A549 (cell line): ENCODE measurements around the gene SLC16A6.

Experiments used
- BHLHE40 ChIP-seq: IDR thresholded peaks from 2 replicates; pipeline ENCODE4 v1.6.1; 2012; ENCODE audit warnings: low read depth, low read length, inconsistent platforms
- EP300 ChIP-seq, 2 experiments: fragments of >200 bp; sonication (Bioruptor Twin); formaldehyde crosslinking; IDR thresholded peaks; 2 replicates in 1 of 2; 3 replicates in 1 of 2; pipeline ENCODE4 v1.6.1; 2016 to 2017
- ESRRA ChIP-seq: fragments of 150-350 bp; IDR thresholded peaks from 2 replicates; pipeline ENCODE4 v1.6.1; 2014; ENCODE audit warnings: mild to moderate bottlenecking, low read length, borderline replicate concordance
- JUN ChIP-seq, 2 experiments: fragments of >200 bp; sonication (Bioruptor Twin); formaldehyde crosslinking; IDR thresholded peaks; 2 replicates in 1 of 2; 3 replicates in 1 of 2; pipeline ENCODE4 v1.6.1; 2016 to 2017
- PHF8 ChIP-seq: fragments of 200-600 bp; sonication (generic); IDR thresholded peaks from 2 replicates; pipeline ENCODE4 v1.6.1; 2016; ENCODE audit warnings: low read depth, mild to moderate bottlenecking, antibody characterized with exemption, moderate library complexity, borderline replicate concordance
- POLR2A ChIP-seq: IDR thresholded peaks from 2 replicates; pipeline ENCODE4 v1.6.1; 2012; ENCODE audit warnings: mild to moderate bottlenecking, low read length
- TF ChIP-seq, protein P1 (sequence below): fragments of >200 bp; sonication (Bioruptor Twin); formaldehyde crosslinking; IDR thresholded peaks from 3 replicates; pipeline ENCODE4 v1.5.1; 2016

- TF ChIP-seq, protein P1, sequence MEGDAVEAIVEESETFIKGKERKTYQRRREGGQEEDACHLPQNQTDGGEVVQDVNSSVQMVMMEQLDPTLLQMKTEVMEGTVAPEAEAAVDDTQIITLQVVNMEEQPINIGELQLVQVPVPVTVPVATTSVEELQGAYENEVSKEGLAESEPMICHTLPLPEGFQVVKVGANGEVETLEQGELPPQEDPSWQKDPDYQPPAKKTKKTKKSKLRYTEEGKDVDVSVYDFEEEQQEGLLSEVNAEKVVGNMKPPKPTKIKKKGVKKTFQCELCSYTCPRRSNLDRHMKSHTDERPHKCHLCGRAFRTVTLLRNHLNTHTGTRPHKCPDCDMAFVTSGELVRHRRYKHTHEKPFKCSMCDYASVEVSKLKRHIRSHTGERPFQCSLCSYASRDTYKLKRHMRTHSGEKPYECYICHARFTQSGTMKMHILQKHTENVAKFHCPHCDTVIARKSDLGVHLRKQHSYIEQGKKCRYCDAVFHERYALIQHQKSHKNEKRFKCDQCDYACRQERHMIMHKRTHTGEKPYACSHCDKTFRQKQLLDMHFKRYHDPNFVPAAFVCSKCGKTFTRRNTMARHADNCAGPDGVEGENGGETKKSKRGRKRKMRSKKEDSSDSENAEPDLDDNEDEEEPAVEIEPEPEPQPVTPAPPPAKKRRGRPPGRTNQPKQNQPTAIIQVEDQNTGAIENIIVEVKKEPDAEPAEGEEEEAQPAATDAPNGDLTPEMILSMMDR, result no peak
- TF ChIP-seq EP300 (IDR thresholded peaks at IDR 0.05), result no peak
- no peak for TF ChIP-seq PHF8
- no peak for TF ChIP-seq ESRRA
- TF ChIP-seq JUN (IDR thresholded peaks at IDR 0.05), result no peak
- no peak for TF ChIP-seq POLR2A
- no peak for TF ChIP-seq BHLHE40
These were observed 51.1 kb downstream of the SLC16A6 start for GRCh38 chr17:68239632-68240366.
